Glutamatergic neuron (in vitro differentiated cells): ENCODE results near the gene ZNF358. TPM values are rescaled to one million over a fixed set of nuclear protein-coding genes. Genes with fewer than 3 reads are reported as not detected.

Experiments
- DNase-seq: peaks from one replicate; pipeline ENCODE4 v3.0.0; 2022
- H3K27ac Mint-ChIP-seq: one replicate; pipeline ENCODE4 v1.8.0; 2020; ENCODE audit warnings: mild to moderate bottlenecking, mixed read lengths, inconsistent platforms; ENCODE audit not compliant: unreplicated experiment
- H3K27me3 Mint-ChIP-seq: one replicate; pipeline ENCODE4 v1.8.0; 2020; ENCODE audit warnings: mild to moderate bottlenecking, moderate library complexity, mixed read lengths, inconsistent platforms; ENCODE audit not compliant: unreplicated experiment
- H3K36me3 Mint-ChIP-seq: one replicate; pipeline ENCODE4 v1.8.0; 2020; ENCODE audit warnings: mild to moderate bottlenecking, mixed read lengths, inconsistent platforms; ENCODE audit not compliant: unreplicated experiment
- H3K4me1 Mint-ChIP-seq: one replicate; pipeline ENCODE4 v1.8.0; 2020; ENCODE audit warnings: mild to moderate bottlenecking, low read depth, mixed read lengths, inconsistent platforms; ENCODE audit not compliant: unreplicated experiment
- H3K4me3 Mint-ChIP-seq: one replicate; pipeline ENCODE4 v1.8.0; 2020; ENCODE audit warnings: mild to moderate bottlenecking, mixed read lengths, inconsistent platforms; ENCODE audit not compliant: unreplicated experiment
- H3K9me3 Mint-ChIP-seq: one replicate; pipeline ENCODE4 v1.8.0; 2020; ENCODE audit warnings: mild to moderate bottlenecking, moderate library complexity, mixed read lengths, inconsistent platforms; ENCODE audit not compliant: unreplicated experiment
- total RNA-seq: library from RNA; stranded (reverse); fragmentation: NEBNext Ultra II Directional; extraction: Animal tissue kit (Norgen Biotek cat#: 25700); gene quantifications from one replicate; pipeline ENCODE4 v1.2.1, GENCODE V29; 2021; ENCODE audit not compliant: unreplicated experiment
- TF ChIP-seq, protein P1 (sequence below): fragments of 200-600 bp; sonication (generic); IDR thresholded peaks from one replicate; pipeline ENCODE4 v1.5.0; 2021; ENCODE audit not compliant: partially characterized antibody, unreplicated experiment

Gene ZNF358
- total RNA-seq, 1 donor from 2014 or later: 148 TPM

DNA sequence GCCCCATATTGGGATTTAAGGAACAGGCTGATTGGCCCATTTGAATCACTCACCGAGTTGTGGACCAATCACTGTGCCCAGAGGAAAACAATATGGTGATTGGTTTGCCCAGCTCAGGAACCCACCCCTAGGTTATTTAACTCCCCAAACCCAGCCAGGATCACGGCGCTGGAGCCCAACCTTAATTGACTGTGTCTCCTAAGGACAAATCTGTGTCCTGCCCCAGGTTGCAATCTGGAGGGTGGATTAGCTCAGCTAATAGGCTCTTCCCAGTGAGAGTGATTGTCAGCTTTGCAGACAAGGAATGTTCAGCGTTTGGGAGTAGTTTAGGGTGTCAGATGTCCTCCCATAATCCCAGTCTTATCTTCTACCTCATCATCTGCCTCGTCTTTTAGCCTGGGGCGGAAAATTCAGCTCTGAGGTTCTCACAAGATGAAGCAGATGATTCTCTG lies 3.5 kb upstream of the ZNF358 start:
- peaks cover 19% of the 10 kb centered on the region for H3K27me3 Mint-ChIP-seq
- TF ChIP-seq, protein P1, sequence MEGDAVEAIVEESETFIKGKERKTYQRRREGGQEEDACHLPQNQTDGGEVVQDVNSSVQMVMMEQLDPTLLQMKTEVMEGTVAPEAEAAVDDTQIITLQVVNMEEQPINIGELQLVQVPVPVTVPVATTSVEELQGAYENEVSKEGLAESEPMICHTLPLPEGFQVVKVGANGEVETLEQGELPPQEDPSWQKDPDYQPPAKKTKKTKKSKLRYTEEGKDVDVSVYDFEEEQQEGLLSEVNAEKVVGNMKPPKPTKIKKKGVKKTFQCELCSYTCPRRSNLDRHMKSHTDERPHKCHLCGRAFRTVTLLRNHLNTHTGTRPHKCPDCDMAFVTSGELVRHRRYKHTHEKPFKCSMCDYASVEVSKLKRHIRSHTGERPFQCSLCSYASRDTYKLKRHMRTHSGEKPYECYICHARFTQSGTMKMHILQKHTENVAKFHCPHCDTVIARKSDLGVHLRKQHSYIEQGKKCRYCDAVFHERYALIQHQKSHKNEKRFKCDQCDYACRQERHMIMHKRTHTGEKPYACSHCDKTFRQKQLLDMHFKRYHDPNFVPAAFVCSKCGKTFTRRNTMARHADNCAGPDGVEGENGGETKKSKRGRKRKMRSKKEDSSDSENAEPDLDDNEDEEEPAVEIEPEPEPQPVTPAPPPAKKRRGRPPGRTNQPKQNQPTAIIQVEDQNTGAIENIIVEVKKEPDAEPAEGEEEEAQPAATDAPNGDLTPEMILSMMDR: no peak
- peaks cover 10% of the 10 kb centered on the region for H3K9me3 Mint-ChIP-seq
- no peak for DNase-seq
- H3K4me3 Mint-ChIP-seq: no peak overlapping the region
- no peak overlapping the region for H3K27ac Mint-ChIP-seq
- no peaks in the 10 kb centered on the region for H3K36me3 Mint-ChIP-seq
- H3K4me1 Mint-ChIP-seq: peaks cover 13% of the 10 kb centered on the region

DNA sequence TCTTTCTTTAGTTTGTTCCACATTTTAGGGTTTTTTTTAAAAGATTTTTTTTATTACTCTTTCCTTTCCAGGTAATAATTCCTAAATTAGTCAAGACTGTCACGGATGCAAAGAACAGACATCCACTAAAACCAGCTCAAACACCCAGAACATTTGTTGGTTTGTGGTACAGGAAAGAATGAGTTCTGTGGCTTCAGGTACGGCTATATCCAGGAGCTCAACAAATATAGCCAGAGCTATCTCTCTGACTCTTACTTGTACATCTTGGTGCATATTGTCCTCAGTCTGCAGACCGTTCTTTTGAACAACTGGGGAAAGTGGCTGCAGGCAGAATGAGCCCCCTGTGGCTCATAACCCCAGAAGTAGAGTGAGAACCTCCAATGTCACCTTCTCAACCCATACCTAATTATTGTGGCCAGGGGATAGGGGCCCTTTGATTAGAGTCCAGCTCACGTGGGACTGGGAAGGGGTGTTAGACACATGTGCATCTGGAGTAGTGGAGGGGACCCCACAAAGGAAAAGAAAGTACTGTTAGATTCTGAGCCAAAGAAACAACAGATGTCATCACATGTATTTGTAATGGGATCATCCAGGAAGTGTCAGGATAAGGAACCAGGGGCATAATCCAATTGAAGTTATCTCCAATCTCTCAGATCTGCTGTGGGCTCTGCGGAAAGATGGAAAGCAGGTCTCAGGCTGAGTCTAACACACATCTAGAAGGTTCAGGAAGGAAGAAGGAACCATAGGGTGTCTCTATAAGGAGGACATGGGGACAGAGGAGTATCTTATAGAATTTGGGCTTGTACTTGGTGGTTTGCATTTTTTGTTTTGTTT lies 1.9 kb upstream of the ZNF358 start:
- Mint-ChIP-seq H3K27me3 (peaks cover 19% of the 10 kb centered on the region), H3K4me1 (peaks cover 13% of the 10 kb centered on the region), H3K4me3 (peak overlapping the region; percentile 55), H3K27ac (peak overlapping the region; percentile 83), H3K36me3 (no peaks in the 10 kb centered on the region), H3K9me3 (peaks cover 14% of the 10 kb centered on the region)
- TF ChIP-seq, protein P1: no peak
- no peak for DNase-seq

DNA sequence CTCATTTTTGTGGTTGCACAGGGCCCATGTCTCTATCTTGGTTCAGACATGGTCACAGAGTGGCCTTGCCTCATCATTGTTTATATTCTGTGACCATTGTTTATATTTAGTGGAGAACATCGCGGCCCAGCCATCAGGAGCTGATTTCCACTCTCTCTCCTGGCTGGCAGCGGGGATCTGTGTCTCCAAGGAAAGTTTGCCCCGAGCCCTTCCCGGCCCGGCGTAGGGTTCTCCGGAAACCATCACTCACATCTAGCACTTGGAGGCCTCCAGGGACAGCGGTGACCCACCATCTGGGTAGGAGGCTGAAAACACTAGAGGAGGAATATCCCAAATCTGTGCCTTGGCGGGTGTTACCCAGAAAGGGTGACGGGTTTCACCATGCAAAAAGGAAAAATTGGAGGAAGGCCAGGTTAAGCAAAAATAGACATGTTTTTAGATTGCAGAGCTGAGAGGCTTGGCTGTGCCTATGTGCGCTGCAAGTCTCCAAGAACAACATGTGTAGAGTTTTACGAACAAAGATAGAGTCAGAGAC lies 726 bp upstream of the ZNF358 start:
- TF ChIP-seq, protein P1: no peak
- peak overlapping the region; percentile 90 for H3K4me3 Mint-ChIP-seq
- H3K9me3 Mint-ChIP-seq: peaks cover 14% of the 10 kb centered on the region

GRCh38 chr19:7516333-7516732 lies 430 bp downstream of the ZNF358 start:
- TF ChIP-seq, protein P1: no peak
- peak overlapping the region; percentile 93 for H3K4me3 Mint-ChIP-seq
- peaks cover 18% of the 10 kb centered on the region for H3K27me3 Mint-ChIP-seq
- no peaks in the 10 kb centered on the region for H3K36me3 Mint-ChIP-seq
- H3K27ac Mint-ChIP-seq: peak overlapping the region; percentile 94
- peaks cover 17% of the 10 kb centered on the region for H3K9me3 Mint-ChIP-seq
- H3K4me1 Mint-ChIP-seq: peaks cover 13% of the 10 kb centered on the region
- peak; percentile 51 for DNase-seq

More for the DNA sequence above, 726 bp upstream of the ZNF358 start:
- Mint-ChIP-seq H3K36me3 (no peaks in the 10 kb centered on the region), H3K27ac (peak overlapping the region; percentile 100), H3K4me1 (peaks cover 13% of the 10 kb centered on the region), H3K27me3 (peaks cover 15% of the 10 kb centered on the region)
- no peak for DNase-seq

DNA sequence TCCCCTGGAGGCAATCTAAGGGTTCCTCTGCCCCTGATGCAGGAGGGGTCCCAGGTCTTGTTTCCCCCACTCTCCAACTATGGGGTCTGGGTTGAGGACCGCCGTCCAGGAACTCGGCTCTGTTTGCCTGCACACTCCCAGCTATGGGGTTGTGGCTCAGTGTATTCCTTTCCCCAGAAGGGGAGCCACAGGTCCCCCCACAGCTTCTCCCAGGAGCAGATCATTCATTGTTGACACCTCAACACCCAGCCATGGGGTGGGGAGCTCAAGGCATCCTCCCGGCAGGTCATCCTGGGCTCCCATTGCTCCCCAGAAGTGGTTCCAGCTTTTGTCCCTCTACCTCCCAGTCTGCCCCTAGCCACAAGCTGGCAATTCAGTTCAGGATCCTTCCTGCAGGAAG lies 975 bp downstream of the ZNF358 start:
- DNase-seq: no peak
- Mint-ChIP-seq H3K27me3 (peaks cover 19% of the 10 kb centered on the region), H3K9me3 (peaks cover 19% of the 10 kb centered on the region), H3K4me1 (peaks cover 15% of the 10 kb centered on the region), H3K27ac (peak overlapping the region; percentile 94), H3K36me3 (no peaks in the 10 kb centered on the region), H3K4me3 (peak overlapping the region; percentile 93)
- TF ChIP-seq, protein P1: no peak
